Endothelial cell of umbilical vein (primary cell): ENCODE measurements around the gene R3HCC1L. TPM values are rescaled to one million over a fixed set of nuclear protein-coding genes. Genes with fewer than 3 reads are reported as not detected.

Experiments
- BruUV-seq: library from RNA; stranded (reverse); fragments of 400-500 nt; replicated peaks from 2 replicates; lab custom pipeline; 2021; lab: Mats Ljungman, UMichigan
- CTCF ChIA-PET: fragments of 300-600, 350-600 bp; sonication (Branson Sonifier 250); formaldehyde crosslinking; loops from one replicate; lab custom pipeline; 2021; ENCODE audit warnings: antibody characterized with exemption, inconsistent platforms; lab: Charles Lee
- POLR2A ChIA-PET: fragments of 300-600, 350-600 bp; sonication (Branson Sonifier 250); formaldehyde crosslinking; loops from one replicate; lab custom pipeline; 2021; ENCODE audit warnings: antibody characterized with exemption, inconsistent platforms; lab: Charles Lee
- DNase-seq: peaks from one replicate; pipeline ENCODE4 v3.0.0-alpha.2; 2011; ENCODE audit warnings: low read depth, low spot score
- FAIRE-seq: peaks from 2 replicates; lab custom pipeline; 2011; peaks lifted over from hg19 to GRCh38; lab: Jason Lieb, UNC
- H2AFZ ChIP-seq: 2 replicates; pipeline ENCODE4 v1.6.0; 2012; ENCODE audit warnings: low read depth, low read length, control low read depth, inconsistent platforms
- H3K27ac ChIP-seq: 2 replicates; pipeline ENCODE4 v1.5.1; 2011; ENCODE audit warnings: low read depth, mild to moderate bottlenecking, control low read depth, low read length, moderate library complexity; ENCODE audit not compliant: insufficient read depth
- H3K27me3 ChIP-seq, 2 experiments: 2 replicates each; pipeline versions ENCODE4 v1.6.0 to v1.6.1; 2011; ENCODE audit warnings: low read length in 2 of 2, mixed read lengths in 1 of 2; ENCODE audit not compliant: control insufficient read depth in 2 of 2, insufficient read depth in 2 of 2
- H3K36me3 ChIP-seq, 2 experiments: 2 replicates in 1 of 2; 3 replicates in 1 of 2; pipeline ENCODE4 v1.5.1; 2011; ENCODE audit warnings: low read length in 2 of 2, mild to moderate bottlenecking in 1 of 2, moderate library complexity in 1 of 2; ENCODE audit not compliant: control insufficient read depth in 2 of 2, insufficient read depth in 2 of 2; ENCODE audit errors: extremely low read depth in 1 of 2
- H3K4me1 ChIP-seq: 3 replicates; pipeline ENCODE4 v1.5.1; 2011; ENCODE audit warnings: mild to moderate bottlenecking, low read length; ENCODE audit not compliant: control insufficient read depth, insufficient read depth; ENCODE audit errors: extremely low read depth
- H3K4me2 ChIP-seq: 2 replicates; pipeline ENCODE4 v1.6.1; 2011; ENCODE audit warnings: low read length, control low read depth, mixed read lengths; ENCODE audit not compliant: insufficient read depth
- H3K4me3 ChIP-seq, 3 experiments: fragments of 200-600 bp in 1 of 3; sonication (generic), shearing (Covaris generic) in 1 of 3; replicated peaks in 1 of 3; 2 replicates each; pipeline ENCODE4 v1.5.1; 2011 to 2016; ENCODE audit warnings: control low read depth in 3 of 3, low read length in 3 of 3, mild to moderate bottlenecking in 2 of 3, inconsistent platforms in 1 of 3, low read depth in 1 of 3, moderate library complexity in 1 of 3; ENCODE audit not compliant: insufficient read depth in 1 of 3
- H3K79me2 ChIP-seq: 2 replicates; pipeline ENCODE4 v1.6.0; 2012; ENCODE audit warnings: low read length, inconsistent platforms; ENCODE audit not compliant: control insufficient read depth, insufficient read depth
- H3K9ac ChIP-seq: replicated peaks from 2 replicates; pipeline ENCODE3; 2011; ENCODE audit warnings: low read length, control low read depth; ENCODE audit not compliant: insufficient read depth; ENCODE audit errors: extremely low read depth
- H3K9me1 ChIP-seq: replicated peaks from 3 replicates; pipeline ENCODE4 v1.6.0; 2011; ENCODE audit warnings: mild to moderate bottlenecking, low read length; ENCODE audit not compliant: control insufficient read depth, insufficient read depth; ENCODE audit errors: extremely low read depth
- H3K9me3 ChIP-seq: replicated peaks from 2 replicates; pipeline ENCODE4 v1.5.1; 2012; ENCODE audit warnings: low read length, inconsistent platforms; ENCODE audit not compliant: control insufficient read depth, insufficient read depth
- H4K20me1 ChIP-seq: replicated peaks from 2 replicates; pipeline ENCODE3; 2011; ENCODE audit warnings: mild to moderate bottlenecking, low read length; ENCODE audit not compliant: control insufficient read depth, insufficient read depth; ENCODE audit errors: extremely low read depth
- EZH2 ChIP-seq: IDR thresholded peaks from 2 replicates; pipeline ENCODE4 v1.6.1; 2012; ENCODE audit warnings: borderline replicate concordance, low read depth, mild to moderate bottlenecking, moderate library complexity, low read length, inconsistent platforms; ENCODE audit not compliant: severe bottlenecking
- FOS ChIP-seq: IDR thresholded peaks from 2 replicates; pipeline ENCODE4 v1.6.1; 2011; ENCODE audit warnings: mild to moderate bottlenecking, low read length, moderate library complexity, borderline replicate concordance; ENCODE audit not compliant: insufficient read depth
- GATA2 ChIP-seq: IDR thresholded peaks from 2 replicates; pipeline ENCODE4 v1.7.0; 2011; ENCODE audit warnings: low read depth, mild to moderate bottlenecking, moderate library complexity, mixed read lengths, low read length; ENCODE audit not compliant: insufficient read length, insufficient read depth
- JUN ChIP-seq: IDR thresholded peaks from 2 replicates; pipeline ENCODE4 v1.6.1; 2011; ENCODE audit warnings: borderline replicate concordance, low read depth; ENCODE audit not compliant: insufficient read length, insufficient read depth
- MYC ChIP-seq: IDR thresholded peaks from one replicate; pipeline ENCODE4 v1.6.1; 2011; ENCODE audit warnings: mild to moderate bottlenecking, low read depth, low read length
- POLR2A ChIP-seq: IDR thresholded peaks from 2 replicates; pipeline ENCODE4 v1.6.1; 2012; ENCODE audit warnings: low read depth, mild to moderate bottlenecking, control low read depth, low read length
- POLR2AphosphoS5 ChIP-seq: IDR thresholded peaks from 2 replicates; pipeline ENCODE4 v1.6.1; 2012; ENCODE audit warnings: low read depth, mild to moderate bottlenecking, control low read depth, low read length, moderate library complexity; ENCODE audit not compliant: insufficient read depth
- dilution Hi-C: fragments of 300-500 bp; cut with MboI; formaldehyde crosslinking; loops from one replicate; pipeline ENCODE4 v1.15.0; 2019; ENCODE audit warnings: low sequenced_read_pairs; ENCODE audit not compliant: extremely low pct_ligation_motif_present
- intact Hi-C: fragments of 100-400 bp; cut with micrococcal nuclease; formaldehyde crosslinking; loops from one replicate; pipeline ENCODE4 v1.10.0; 2022
- polyA plus RNA-seq, 4 experiments: library from polyadenylated mRNA; depleted of rRNA in 3 of 4; stranded (reverse) in 3 of 4; unstranded in 1 of 4; fragments of >200 nt; gene quantifications; 2 replicates each; pipeline versions ENCODE4 v1.2.1 to v1.2.3, GENCODE V29; 2011 to 2012; ENCODE audit warnings: missing spikeins in 1 of 4
- total RNA-seq: library from RNA; stranded (reverse); gene quantifications from 2 replicates; pipeline ENCODE4 v1.2.3, GENCODE V29; 2021
- TF ChIP-seq, protein P1 (sequence below): IDR thresholded peaks from 2 replicates; pipeline ENCODE4 v1.6.1; 2011; ENCODE audit not compliant: insufficient read depth, insufficient read length
- TF ChIP-seq, protein P2 (sequence below), 2 donors: IDR thresholded peaks; 1 replicate in 1 of 2; 2 replicates in 1 of 2; pipeline ENCODE4 v1.5.1; 2011; ENCODE audit warnings: low read length in 2 of 2, mild to moderate bottlenecking in 2 of 2, moderate library complexity in 2 of 2, control low read depth in 1 of 2, inconsistent platforms in 1 of 2, low read depth in 1 of 2; ENCODE audit not compliant: insufficient read depth in 1 of 2; ENCODE audit errors: extremely low read depth in 1 of 2

The R3HCC1L gene
- total and polyA plus RNA-seq, 2 donors (not counting 3 experiments of a cell fraction or from before 2014, with no cell fraction given): 6.3 to 12.4 TPM

DNA sequence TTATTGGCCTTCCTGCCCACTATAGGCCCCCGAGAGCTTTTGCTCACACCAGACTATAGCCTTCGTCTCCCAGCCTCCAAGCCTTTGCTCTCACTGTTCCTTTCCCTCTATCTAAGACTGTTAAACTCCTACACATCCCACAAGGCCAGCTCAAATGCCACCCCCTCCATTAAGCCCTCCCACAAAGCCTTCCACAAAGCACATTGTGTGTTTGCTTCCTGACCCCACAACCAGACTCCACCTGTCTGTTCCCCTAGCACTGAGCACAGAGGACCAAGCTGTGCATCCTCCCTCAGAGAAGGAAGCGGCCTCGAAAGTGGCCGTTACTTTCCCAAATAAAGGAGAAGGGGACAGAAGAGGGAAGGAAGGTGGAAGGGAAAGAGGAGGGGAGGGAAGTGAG is 132.2 kb downstream of the R3HCC1L start:
- peaks cover 17% of the 10 kb centered on the region for H3K4me1 ChIP-seq
- no peak for FAIRE-seq
- intact Hi-C loops: no loop called here
- CTCF ChIA-PET: interaction anchor here (0.9 to 4.2 kb wide), 3 partner anchors 24 to 74 kb away, joined by 3 to 25 read pairs (median 3); no protein-coding TSS in a partner anchor
- H2AFZ ChIP-seq: no peak overlapping the region
- H3K4me2 ChIP-seq: no peak overlapping the region
- BruUV-seq: no TSS peak
- H3K36me3 ChIP-seq: no peaks in the 10 kb centered on the region
- H3K9ac ChIP-seq: no peak overlapping the region
- no peak overlapping the region for H3K27ac ChIP-seq
- POLR2A ChIA-PET: no interaction called here
- DNase-seq: no peak
- H4K20me1 ChIP-seq: no peaks in the 10 kb centered on the region
- no peaks in the 10 kb centered on the region for H3K9me3 ChIP-seq
- H3K4me3 ChIP-seq: no peak overlapping the region
- H3K79me2 ChIP-seq: no peaks in the 10 kb centered on the region
- dilution Hi-C loops: no loop called here
- no peaks in the 10 kb centered on the region for H3K9me1 ChIP-seq
- TF ChIP-seq GATA2: no peak
- no peak for TF ChIP-seq FOS
- no peak for TF ChIP-seq JUN
- no peak for TF ChIP-seq POLR2AphosphoS5
- TF ChIP-seq EZH2: no peak
- TF ChIP-seq, protein P1, sequence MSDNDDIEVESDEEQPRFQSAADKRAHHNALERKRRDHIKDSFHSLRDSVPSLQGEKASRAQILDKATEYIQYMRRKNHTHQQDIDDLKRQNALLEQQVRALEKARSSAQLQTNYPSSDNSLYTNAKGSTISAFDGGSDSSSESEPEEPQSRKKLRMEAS: no peak
- TF ChIP-seq, protein P2, sequence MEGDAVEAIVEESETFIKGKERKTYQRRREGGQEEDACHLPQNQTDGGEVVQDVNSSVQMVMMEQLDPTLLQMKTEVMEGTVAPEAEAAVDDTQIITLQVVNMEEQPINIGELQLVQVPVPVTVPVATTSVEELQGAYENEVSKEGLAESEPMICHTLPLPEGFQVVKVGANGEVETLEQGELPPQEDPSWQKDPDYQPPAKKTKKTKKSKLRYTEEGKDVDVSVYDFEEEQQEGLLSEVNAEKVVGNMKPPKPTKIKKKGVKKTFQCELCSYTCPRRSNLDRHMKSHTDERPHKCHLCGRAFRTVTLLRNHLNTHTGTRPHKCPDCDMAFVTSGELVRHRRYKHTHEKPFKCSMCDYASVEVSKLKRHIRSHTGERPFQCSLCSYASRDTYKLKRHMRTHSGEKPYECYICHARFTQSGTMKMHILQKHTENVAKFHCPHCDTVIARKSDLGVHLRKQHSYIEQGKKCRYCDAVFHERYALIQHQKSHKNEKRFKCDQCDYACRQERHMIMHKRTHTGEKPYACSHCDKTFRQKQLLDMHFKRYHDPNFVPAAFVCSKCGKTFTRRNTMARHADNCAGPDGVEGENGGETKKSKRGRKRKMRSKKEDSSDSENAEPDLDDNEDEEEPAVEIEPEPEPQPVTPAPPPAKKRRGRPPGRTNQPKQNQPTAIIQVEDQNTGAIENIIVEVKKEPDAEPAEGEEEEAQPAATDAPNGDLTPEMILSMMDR (IDR thresholded peaks at IDR 0.05; ENCODE audit: extremely low read depth in 1 of 2, insufficient read depth in 1 of 2, low read depth in 1 of 2, low read length in 2 of 2): no peak
- TF ChIP-seq MYC: no peak
- no peak for TF ChIP-seq POLR2A
- no peaks in the 10 kb centered on the region for H3K27me3 ChIP-seq
